ENCODE measurements around the gene CYB561D1.

DNA sequence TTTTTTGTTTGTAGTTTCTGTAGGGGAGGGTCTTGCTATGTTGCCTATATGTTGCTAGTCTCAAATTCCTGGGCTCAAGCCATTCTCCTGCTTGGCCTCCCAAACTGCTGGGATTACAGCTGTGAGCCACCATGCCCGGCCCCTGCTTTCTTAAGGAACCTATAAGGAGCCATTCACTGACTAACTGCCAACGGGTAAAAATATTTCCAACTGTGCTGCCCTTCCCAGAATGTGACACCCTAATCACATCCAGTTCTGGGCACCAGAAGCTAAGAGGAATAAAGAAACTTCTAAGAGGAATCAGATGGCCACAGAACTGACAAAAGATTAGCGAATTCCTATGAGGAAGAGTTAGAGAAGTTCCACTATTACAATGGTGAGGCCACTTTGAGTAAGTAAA lies 21.1 kb upstream of the CYB561D1 start:
- TF ChIP-seq POLR2A (IDR thresholded peaks at IDR 0.05) = no peak
- TF ChIP-seq, protein P1, sequence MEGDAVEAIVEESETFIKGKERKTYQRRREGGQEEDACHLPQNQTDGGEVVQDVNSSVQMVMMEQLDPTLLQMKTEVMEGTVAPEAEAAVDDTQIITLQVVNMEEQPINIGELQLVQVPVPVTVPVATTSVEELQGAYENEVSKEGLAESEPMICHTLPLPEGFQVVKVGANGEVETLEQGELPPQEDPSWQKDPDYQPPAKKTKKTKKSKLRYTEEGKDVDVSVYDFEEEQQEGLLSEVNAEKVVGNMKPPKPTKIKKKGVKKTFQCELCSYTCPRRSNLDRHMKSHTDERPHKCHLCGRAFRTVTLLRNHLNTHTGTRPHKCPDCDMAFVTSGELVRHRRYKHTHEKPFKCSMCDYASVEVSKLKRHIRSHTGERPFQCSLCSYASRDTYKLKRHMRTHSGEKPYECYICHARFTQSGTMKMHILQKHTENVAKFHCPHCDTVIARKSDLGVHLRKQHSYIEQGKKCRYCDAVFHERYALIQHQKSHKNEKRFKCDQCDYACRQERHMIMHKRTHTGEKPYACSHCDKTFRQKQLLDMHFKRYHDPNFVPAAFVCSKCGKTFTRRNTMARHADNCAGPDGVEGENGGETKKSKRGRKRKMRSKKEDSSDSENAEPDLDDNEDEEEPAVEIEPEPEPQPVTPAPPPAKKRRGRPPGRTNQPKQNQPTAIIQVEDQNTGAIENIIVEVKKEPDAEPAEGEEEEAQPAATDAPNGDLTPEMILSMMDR (IDR thresholded peaks at IDR 0.05) = no peak
